ENCODE measurements around the gene DOCK8. TPM values are rescaled to one million over a fixed set of nuclear protein-coding genes. Genes with fewer than 3 reads are reported as not detected.

The DOCK8 gene
- total RNA-seq, 1 experiment from 2014 or later = 1.4 TPM

- no peak overlapping the region for H2AFZ ChIP-seq (ENCODE audit: low read length)
- no peak overlapping the region for H2BK20ac ChIP-seq (ENCODE audit: low read depth, low read length, poor library complexity, severe bottlenecking)
These were observed 174.5 kb downstream of the DOCK8 start for GRCh38 chr9:389159-389558.

More at GRCh38 chr9:389159-389558, 174.5 kb downstream of the DOCK8 start:
- no peak overlapping the region for H3K27ac ChIP-seq (ENCODE audit: insufficient read length, low read depth, low read length)
- H3K79me2 ChIP-seq (ENCODE audit: insufficient read depth, low read length) = no peaks in the 10 kb centered on the region
- no peak overlapping the region for H2AK5ac ChIP-seq (ENCODE audit: insufficient read length, low read length)
- no peaks in the 10 kb centered on the region for H3K79me1 ChIP-seq (ENCODE audit: insufficient read depth, low read depth, low read length, poor library complexity, severe bottlenecking)
- no peaks in the 10 kb centered on the region; the same call in 1 of the 2 replicates for H3K4me1 ChIP-seq (ENCODE audit: insufficient read depth, low read length)
- no peaks in the 10 kb centered on the region for H3K36me3 Mint-ChIP-seq (ENCODE audit: insufficient read depth in 1 of 3, low read depth in 3 of 3)
- H4K5ac ChIP-seq (ENCODE audit: insufficient read length, low read depth, low read length) = no peak overlapping the region
- H3K4me2 ChIP-seq (ENCODE audit: insufficient read depth, insufficient read length, low read length) = no peak overlapping the region
- no peak overlapping the region for H3K9ac ChIP-seq (ENCODE audit: extremely low read depth, insufficient read length, low read length)
- H3K27me3 Mint-ChIP-seq (ENCODE audit: low read depth) = no peaks in the 10 kb centered on the region; the same call in 1 of the 2 replicates
- H3K27me3 ChIP-seq (ENCODE audit: insufficient read depth, low read length) = no peaks in the 10 kb centered on the region
- no peaks in the 10 kb centered on the region for H3K9me3 Mint-ChIP-seq
- no peak overlapping the region for H3T11ph ChIP-seq (ENCODE audit: low read length)
- H2BK15ac ChIP-seq (ENCODE audit: low read depth, low read length) = no peak overlapping the region
- DNase-seq = no peak
- H4K8ac ChIP-seq (replicated peaks; ENCODE audit: insufficient read length, low read depth, low read length) = no peak overlapping the region
- no peak for TF ChIP-seq CTCF (conservative IDR thresholded peaks at IDR 0.05)
- no peaks in the 10 kb centered on the region for H3K23me2 ChIP-seq (ENCODE audit: insufficient read length, low read depth, low read length, poor library complexity, severe bottlenecking)
- H2BK5ac ChIP-seq (ENCODE audit: insufficient read length, low read length) = no peak overlapping the region
- no peak overlapping the region for H3K27ac Mint-ChIP-seq
- WGBS (ENCODE audit: extremely low coverage, insufficient read length, low lambda C conversion rate) = no CpG with 5 or more reads among the region's 2 CpGs
- H3K4me3 Mint-ChIP-seq = no peak overlapping the region
- H3K4me1 Mint-ChIP-seq = peaks cover 30 to 35% of the 10 kb centered on the region in 2 experiments
- H4K91ac ChIP-seq (ENCODE audit: insufficient read length, low read depth, low read length) = no peak overlapping the region
- H3K9me3 ChIP-seq (ENCODE audit: control insufficient read depth, low read depth, low read length) = no peaks in the 10 kb centered on the region
- H2BK120ac ChIP-seq (ENCODE audit: low read depth, low read length, poor library complexity, severe bottlenecking) = no peak overlapping the region
- no peaks in the 10 kb centered on the region for H4K20me1 ChIP-seq (ENCODE audit: control insufficient read depth, insufficient read depth, insufficient read length)
- no peak overlapping the region for H3K18ac ChIP-seq (ENCODE audit: insufficient read length, low read depth, low read length)
- H3K56ac ChIP-seq (ENCODE audit: insufficient read length, low read depth, low read length) = no peak overlapping the region
- no peak overlapping the region for H3K4ac ChIP-seq (ENCODE audit: low read depth, low read length)
- no peak overlapping the region for H3K14ac ChIP-seq (ENCODE audit: insufficient read depth, low read length)
- H3K23ac ChIP-seq (ENCODE audit: insufficient read length, low read depth, low read length) = no peak overlapping the region
- no peak overlapping the region for H2BK12ac ChIP-seq (ENCODE audit: insufficient read length, low read depth, low read length)
